ENCODE data around the gene KIF23. TPM values are rescaled to one million over a fixed set of nuclear protein-coding genes. Genes with fewer than 3 reads are reported as not detected.

The KIF23 gene
- total and polyA plus RNA-seq, 8 donors = 3.5 to 69.2 (median 31.0) TPM

- no peak overlapping the region for H3K4me3 ChIP-seq
- peak; percentile 96 to 98 for TF ChIP-seq CTCF (IDR thresholded peaks at IDR 0.05)
- intact Hi-C loops (cut with DNase I) = loop anchor here (5.0 kb wide), 1 partner anchor 337 kb away; no protein-coding TSS in a partner anchor
- H3K9me3 ChIP-seq = no peaks in the 10 kb centered on the region
- H3K4me1 ChIP-seq = peaks cover 0 to 10% of the 10 kb centered on the region in 2 donors
- peaks cover 0 to 5% of the 10 kb centered on the region in 2 donors for H3K27me3 ChIP-seq
- no peaks in the 10 kb centered on the region for H3K36me3 ChIP-seq
- ATAC-seq = peak; percentile 97
- peak; percentile 72 to 95 (median 82) for DNase-seq
- no peak overlapping the region for H3K27ac ChIP-seq
Measured at GRCh38 chr15:69394556-69395282, 19.4 kb upstream of the KIF23 start.

GRCh38 chr15:69395460-69395859, 18.7 kb upstream of the KIF23 start:
- peaks cover 0 to 10% of the 10 kb centered on the region in 2 donors for H3K4me1 ChIP-seq
- peaks cover 0 to 5% of the 10 kb centered on the region in 2 donors for H3K27me3 ChIP-seq
- no peak for ATAC-seq
- no peak for TF ChIP-seq CTCF (IDR thresholded peaks at IDR 0.05)
- DNase-seq = no peak
- no peaks in the 10 kb centered on the region for H3K9me3 ChIP-seq
- no peaks in the 10 kb centered on the region for H3K36me3 ChIP-seq
- H3K4me3 ChIP-seq = no peak overlapping the region
- H3K27ac ChIP-seq = no peak overlapping the region
- intact Hi-C loops (cut with DNase I) = no loop called here

GRCh38 chr15:69395991-69396390, 18.2 kb upstream of the KIF23 start:
- Histone ChIP-seq H3K36me3 (no peaks in the 10 kb centered on the region), H3K4me1 (peaks cover 0 to 10% of the 10 kb centered on the region in 2 donors), H3K27ac (no peak overlapping the region), H3K27me3 (peaks cover 0 to 5% of the 10 kb centered on the region in 2 donors), H3K9me3 (no peaks in the 10 kb centered on the region), H3K4me3 (no peak overlapping the region)
- ATAC-seq (no peak), DNase-seq (no peak)
- intact Hi-C loops (cut with DNase I) = no loop called here
- no peak for TF ChIP-seq CTCF (IDR thresholded peaks at IDR 0.05)

- no peak overlapping the region for H3K27ac ChIP-seq
- H3K4me3 ChIP-seq = no peak overlapping the region
- intact Hi-C loops (cut with DNase I) = no loop called here
- H3K9me3 ChIP-seq = no peaks in the 10 kb centered on the region
- H3K4me1 ChIP-seq = peaks cover 0 to 10% of the 10 kb centered on the region in 2 donors
- H3K27me3 ChIP-seq = peaks cover 0 to 5% of the 10 kb centered on the region in 2 donors
- ATAC-seq = no peak
- TF ChIP-seq CTCF (IDR thresholded peaks at IDR 0.05) = no peak
- no peak for DNase-seq
- no peaks in the 10 kb centered on the region for H3K36me3 ChIP-seq
Measured at GRCh38 chr15:69398491-69398891, 15.7 kb upstream of the KIF23 start.

GRCh38 chr15:69400850-69401249, 13.3 kb upstream of the KIF23 start:
- Histone ChIP-seq H3K4me1 (no peaks in the 10 kb centered on the region), H3K4me3 (no peak overlapping the region), H3K27me3 (no peaks in the 10 kb centered on the region), H3K36me3 (no peaks in the 10 kb centered on the region), H3K27ac (no peak overlapping the region), H3K9me3 (no peaks in the 10 kb centered on the region)
- no peak for ATAC-seq
- DNase-seq = no peak
- TF ChIP-seq CTCF (IDR thresholded peaks at IDR 0.05) = no peak
- intact Hi-C loops (cut with DNase I) = no loop called here
